Loucy (cell line): ENCODE data around the gene SLC25A21.

Experiments
- H2AFZ ChIP-seq: fragments of 200-600 bp; sonication (generic); 2 replicates; pipeline ENCODE4 v1.6.0; 2016; ENCODE audit warnings: antibody characterized with exemption, mild to moderate bottlenecking, low read length, moderate library complexity
- H3F3A ChIP-seq: fragments of 200-600 bp; 2 replicates; pipeline ENCODE4 v1.6.0; 2016; ENCODE audit warnings: antibody characterized with exemption, low read depth, mild to moderate bottlenecking
- H3K27me3 ChIP-seq: fragments of 200-600 bp; sonication (generic); 2 replicates; pipeline ENCODE4 v1.6.1; 2014; ENCODE audit warnings: low read length, mild to moderate bottlenecking; ENCODE audit not compliant: insufficient read depth, poor library complexity, severe bottlenecking
- H3K36me3 ChIP-seq: fragments of 200-600 bp; sonication (generic); 2 replicates; pipeline ENCODE4 v1.6.1; 2016; ENCODE audit warnings: low read length; ENCODE audit not compliant: insufficient read depth
- H3K4me1 ChIP-seq: fragments of 200-600 bp; sonication (generic); 2 replicates; pipeline ENCODE4 v1.5.1; 2014; ENCODE audit warnings: low read length, mild to moderate bottlenecking; ENCODE audit not compliant: insufficient read depth, poor library complexity, severe bottlenecking
- H3K4me2 ChIP-seq: fragments of 200-600 bp; sonication (generic); 2 replicates; pipeline ENCODE4 v1.6.0; 2014; ENCODE audit warnings: antibody characterized with exemption, low read length, low read depth, mild to moderate bottlenecking; ENCODE audit not compliant: poor library complexity, severe bottlenecking
- H3K4me3 ChIP-seq: fragments of 200-600 bp; sonication (generic); 2 replicates; pipeline ENCODE4 v1.5.1; 2014; ENCODE audit warnings: low read length, mild to moderate bottlenecking, mixed read lengths; ENCODE audit not compliant: poor library complexity, severe bottlenecking
- H3K79me2 ChIP-seq: fragments of 200-600 bp; sonication (generic); 2 replicates; pipeline ENCODE4 v1.6.1; 2014; ENCODE audit warnings: low read length; ENCODE audit not compliant: insufficient read depth
- H3K9ac ChIP-seq: fragments of 200-600 bp; sonication (generic); 2 replicates; pipeline ENCODE4 v1.6.0; 2014; ENCODE audit warnings: mild to moderate bottlenecking, low read depth, low read length, moderate library complexity; ENCODE audit not compliant: poor library complexity, severe bottlenecking
- H3K9me2 ChIP-seq: fragments of 200-600 bp; sonication (generic); replicated peaks from 2 replicates; pipeline ENCODE4 v1.6.1; 2016; ENCODE audit warnings: low read depth, low read length, mixed read lengths
- H3K9me3 ChIP-seq: fragments of 200-600 bp; sonication (generic); 2 replicates; pipeline ENCODE4 v1.6.1; 2014; ENCODE audit warnings: mild to moderate bottlenecking, antibody characterized with exemption, low read length, low read depth; ENCODE audit not compliant: insufficient read depth
- H4K20me1 ChIP-seq: fragments of 200-600 bp; sonication (generic); 2 replicates; pipeline ENCODE4 v1.6.0; 2014; ENCODE audit warnings: antibody characterized with exemption, low read length, mild to moderate bottlenecking; ENCODE audit not compliant: insufficient read depth, poor library complexity, severe bottlenecking
- EZH2phosphoT487 ChIP-seq: fragments of 200-600 bp; IDR thresholded peaks from 2 replicates; pipeline ENCODE4 v1.6.1; 2018; ENCODE audit warnings: antibody characterized with exemption, mild to moderate bottlenecking, moderate library complexity, borderline replicate concordance
- TF ChIP-seq, protein P1 (sequence below): fragments of 200-600 bp; sonication (generic); conservative IDR thresholded peaks from 2 replicates; pipeline ENCODE4 v1.5.1; 2014; ENCODE audit warnings: mild to moderate bottlenecking, antibody characterized with exemption, low read length

Gene SLC25A21

DNA sequence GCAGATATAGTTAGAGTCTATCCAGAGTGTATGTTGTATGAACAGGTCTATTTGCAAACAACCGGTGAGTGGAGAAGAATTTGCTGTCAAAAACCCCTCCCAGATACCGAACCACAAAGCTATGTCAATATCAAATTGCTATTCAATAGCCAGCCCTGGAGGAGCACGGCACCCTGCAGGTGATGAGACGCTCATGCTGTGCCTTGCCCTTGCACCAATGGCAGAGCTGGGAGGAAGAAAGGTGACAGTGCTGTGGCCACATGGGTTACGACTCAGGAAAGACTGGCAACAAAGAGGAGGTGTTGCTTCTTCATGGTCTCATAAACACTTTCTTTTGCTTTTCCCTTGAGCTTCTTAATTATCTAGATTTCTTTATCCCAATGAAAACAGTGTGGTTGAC, 455.0 kb downstream of the SLC25A21 start:
- H2AFZ ChIP-seq, result no peak overlapping the region
- no peaks in the 10 kb centered on the region for H3K9me2 ChIP-seq
- H3K4me1 ChIP-seq, result no peaks in the 10 kb centered on the region
- no peaks in the 10 kb centered on the region for H3K9me3 ChIP-seq
- H3K9ac ChIP-seq, result no peak overlapping the region
- no peak overlapping the region for H3K4me2 ChIP-seq
- no peaks in the 10 kb centered on the region for H3K79me2 ChIP-seq
- no peaks in the 10 kb centered on the region for H4K20me1 ChIP-seq
- H3K36me3 ChIP-seq, result no peaks in the 10 kb centered on the region
- TF ChIP-seq EZH2phosphoT487, result no peak
- TF ChIP-seq, protein P1, sequence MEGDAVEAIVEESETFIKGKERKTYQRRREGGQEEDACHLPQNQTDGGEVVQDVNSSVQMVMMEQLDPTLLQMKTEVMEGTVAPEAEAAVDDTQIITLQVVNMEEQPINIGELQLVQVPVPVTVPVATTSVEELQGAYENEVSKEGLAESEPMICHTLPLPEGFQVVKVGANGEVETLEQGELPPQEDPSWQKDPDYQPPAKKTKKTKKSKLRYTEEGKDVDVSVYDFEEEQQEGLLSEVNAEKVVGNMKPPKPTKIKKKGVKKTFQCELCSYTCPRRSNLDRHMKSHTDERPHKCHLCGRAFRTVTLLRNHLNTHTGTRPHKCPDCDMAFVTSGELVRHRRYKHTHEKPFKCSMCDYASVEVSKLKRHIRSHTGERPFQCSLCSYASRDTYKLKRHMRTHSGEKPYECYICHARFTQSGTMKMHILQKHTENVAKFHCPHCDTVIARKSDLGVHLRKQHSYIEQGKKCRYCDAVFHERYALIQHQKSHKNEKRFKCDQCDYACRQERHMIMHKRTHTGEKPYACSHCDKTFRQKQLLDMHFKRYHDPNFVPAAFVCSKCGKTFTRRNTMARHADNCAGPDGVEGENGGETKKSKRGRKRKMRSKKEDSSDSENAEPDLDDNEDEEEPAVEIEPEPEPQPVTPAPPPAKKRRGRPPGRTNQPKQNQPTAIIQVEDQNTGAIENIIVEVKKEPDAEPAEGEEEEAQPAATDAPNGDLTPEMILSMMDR, result no peak
- no peak overlapping the region for H3K4me3 ChIP-seq
- no peaks in the 10 kb centered on the region for H3F3A ChIP-seq
- no peaks in the 10 kb centered on the region for H3K27me3 ChIP-seq

DNA sequence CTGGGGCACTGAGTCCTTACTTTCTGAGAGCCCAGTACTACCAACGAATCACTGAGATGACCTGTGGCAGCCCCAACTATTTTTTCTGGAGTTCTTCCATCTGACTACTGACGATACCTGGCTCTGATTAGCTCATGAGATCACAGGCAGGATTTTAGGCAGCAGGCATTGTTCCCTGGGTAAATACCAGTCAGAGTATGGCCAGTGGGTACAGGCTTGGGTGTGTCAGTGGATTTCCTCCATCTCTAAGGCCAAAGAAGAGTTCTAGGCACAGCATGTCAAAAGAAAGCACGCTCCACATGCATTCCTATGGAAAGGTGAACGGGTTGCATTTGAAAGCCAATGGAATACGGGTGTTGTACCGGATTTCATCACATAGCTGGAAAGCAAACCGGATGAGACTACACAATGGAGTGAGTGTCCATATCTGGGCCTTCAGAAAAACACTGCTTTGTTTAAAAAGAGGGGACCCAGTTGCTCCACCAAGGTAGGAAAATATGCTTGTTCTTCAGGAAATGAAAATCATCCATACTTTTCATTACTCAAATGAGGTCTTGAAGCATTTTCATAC, 455.7 kb downstream of the SLC25A21 start:
- no peaks in the 10 kb centered on the region for H3K4me1 ChIP-seq
- no peak overlapping the region for H2AFZ ChIP-seq
- H3F3A ChIP-seq, result no peaks in the 10 kb centered on the region
- H3K4me3 ChIP-seq, result no peak overlapping the region
- H3K4me2 ChIP-seq, result no peak overlapping the region
- H3K36me3 ChIP-seq, result no peaks in the 10 kb centered on the region
- no peak overlapping the region for H3K9ac ChIP-seq
- H4K20me1 ChIP-seq, result no peaks in the 10 kb centered on the region
- no peaks in the 10 kb centered on the region for H3K9me2 ChIP-seq
- no peaks in the 10 kb centered on the region for H3K9me3 ChIP-seq
- no peaks in the 10 kb centered on the region for H3K27me3 ChIP-seq
- no peaks in the 10 kb centered on the region for H3K79me2 ChIP-seq
- TF ChIP-seq, protein P1, result no peak
- TF ChIP-seq EZH2phosphoT487, result no peak

DNA sequence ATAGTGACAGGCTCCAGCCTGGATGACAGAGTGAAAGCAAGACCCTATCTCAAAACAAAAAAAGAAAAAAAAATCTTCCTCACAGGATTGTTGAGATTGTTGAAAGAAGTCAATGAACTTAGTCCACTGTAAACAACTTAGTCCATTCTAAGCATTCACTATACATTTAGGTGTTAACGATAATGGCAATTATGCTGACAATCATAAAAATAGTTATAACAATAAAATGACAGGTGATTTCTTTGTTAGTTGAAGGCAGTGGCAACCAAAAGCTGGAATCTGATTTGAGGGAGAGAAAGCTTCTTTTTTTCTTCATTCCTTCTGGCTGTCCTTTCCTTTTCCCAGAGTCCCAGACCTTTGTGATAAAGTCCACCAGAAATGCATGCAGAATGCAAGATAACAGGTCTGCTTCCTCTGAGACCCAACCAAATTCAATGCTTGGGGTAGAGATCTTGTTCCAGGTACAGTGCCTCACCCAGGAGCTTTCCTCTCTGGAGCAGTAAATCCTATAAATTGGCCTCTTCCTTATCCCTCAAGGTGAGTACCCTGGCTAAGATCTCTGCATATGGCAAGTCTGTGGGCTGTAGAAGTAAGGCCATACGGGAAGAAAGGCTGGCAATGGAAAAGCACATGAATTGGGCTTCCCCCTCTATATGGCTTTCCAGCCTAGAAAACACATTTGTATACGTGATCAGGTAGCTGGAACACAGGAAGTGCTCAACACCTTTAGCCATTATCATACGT, 458.3 kb downstream of the SLC25A21 start:
- Histone ChIP-seq H3K4me2 (no peak overlapping the region), H3K27me3 (no peaks in the 10 kb centered on the region), H3K9ac (no peak overlapping the region), H3K79me2 (no peaks in the 10 kb centered on the region), H3K9me2 (no peaks in the 10 kb centered on the region), H3K4me3 (no peak overlapping the region), H2AFZ (no peak overlapping the region), H3F3A (no peaks in the 10 kb centered on the region), H3K4me1 (no peaks in the 10 kb centered on the region), H3K9me3 (no peaks in the 10 kb centered on the region), H4K20me1 (no peaks in the 10 kb centered on the region), H3K36me3 (no peaks in the 10 kb centered on the region)
- no peak for TF ChIP-seq EZH2phosphoT487
- TF ChIP-seq, protein P1, result no peak
